ENCODE results near the gene PRR20G. TPM values are rescaled to one million over a fixed set of nuclear protein-coding genes. Genes with fewer than 3 reads are reported as not detected.

Gene PRR20G
- total and polyA plus RNA-seq, 2 donors (not counting 3 experiments of a cell fraction or from before 2014, with no cell fraction given) = not detected

DNA sequence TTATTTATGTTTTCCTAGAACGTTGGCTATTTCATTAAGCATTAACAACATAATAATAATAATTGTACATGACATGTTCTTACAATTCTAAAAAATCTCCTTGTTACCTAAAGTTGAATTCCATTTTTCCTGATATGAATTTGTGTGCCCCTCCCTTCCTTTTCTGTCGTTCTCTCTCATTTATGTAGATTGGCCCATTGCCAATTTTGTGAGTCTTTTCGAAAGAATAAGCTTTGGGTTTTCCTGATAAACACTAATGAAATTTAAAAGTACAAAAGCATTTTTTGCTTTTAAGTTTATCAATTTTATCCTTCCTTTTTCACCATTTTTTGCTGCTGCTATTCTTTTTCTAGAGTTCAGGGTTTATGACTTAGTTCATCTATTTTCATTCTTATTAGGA is 50.0 kb downstream of the PRR20G start:
- no peak for TF ChIP-seq EZH2 (IDR thresholded peaks at IDR 0.05; ENCODE audit: borderline replicate concordance, low read depth, low read length, severe bottlenecking)
- TF ChIP-seq, protein P1, sequence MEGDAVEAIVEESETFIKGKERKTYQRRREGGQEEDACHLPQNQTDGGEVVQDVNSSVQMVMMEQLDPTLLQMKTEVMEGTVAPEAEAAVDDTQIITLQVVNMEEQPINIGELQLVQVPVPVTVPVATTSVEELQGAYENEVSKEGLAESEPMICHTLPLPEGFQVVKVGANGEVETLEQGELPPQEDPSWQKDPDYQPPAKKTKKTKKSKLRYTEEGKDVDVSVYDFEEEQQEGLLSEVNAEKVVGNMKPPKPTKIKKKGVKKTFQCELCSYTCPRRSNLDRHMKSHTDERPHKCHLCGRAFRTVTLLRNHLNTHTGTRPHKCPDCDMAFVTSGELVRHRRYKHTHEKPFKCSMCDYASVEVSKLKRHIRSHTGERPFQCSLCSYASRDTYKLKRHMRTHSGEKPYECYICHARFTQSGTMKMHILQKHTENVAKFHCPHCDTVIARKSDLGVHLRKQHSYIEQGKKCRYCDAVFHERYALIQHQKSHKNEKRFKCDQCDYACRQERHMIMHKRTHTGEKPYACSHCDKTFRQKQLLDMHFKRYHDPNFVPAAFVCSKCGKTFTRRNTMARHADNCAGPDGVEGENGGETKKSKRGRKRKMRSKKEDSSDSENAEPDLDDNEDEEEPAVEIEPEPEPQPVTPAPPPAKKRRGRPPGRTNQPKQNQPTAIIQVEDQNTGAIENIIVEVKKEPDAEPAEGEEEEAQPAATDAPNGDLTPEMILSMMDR (IDR thresholded peaks at IDR 0.05; ENCODE audit: extremely low read depth in 1 of 2, insufficient read depth in 1 of 2, low read depth in 1 of 2, low read length in 2 of 2) = no peak
- TF ChIP-seq GATA2 (IDR thresholded peaks at IDR 0.05; ENCODE audit: insufficient read depth, insufficient read length, low read depth, low read length) = no peak
- TF ChIP-seq JUN (IDR thresholded peaks at IDR 0.05; ENCODE audit: borderline replicate concordance, insufficient read depth, insufficient read length, low read depth) = no peak
- no peak for TF ChIP-seq POLR2A (IDR thresholded peaks at IDR 0.05; ENCODE audit: low read depth, low read length)
- TF ChIP-seq MYC (IDR thresholded peaks at IDR 0.05; ENCODE audit: low read depth, low read length) = no peak
- no peak for TF ChIP-seq POLR2AphosphoS5 (IDR thresholded peaks at IDR 0.05; ENCODE audit: insufficient read depth, low read depth, low read length)
- TF ChIP-seq, protein P2, sequence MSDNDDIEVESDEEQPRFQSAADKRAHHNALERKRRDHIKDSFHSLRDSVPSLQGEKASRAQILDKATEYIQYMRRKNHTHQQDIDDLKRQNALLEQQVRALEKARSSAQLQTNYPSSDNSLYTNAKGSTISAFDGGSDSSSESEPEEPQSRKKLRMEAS (IDR thresholded peaks at IDR 0.05; ENCODE audit: insufficient read depth, insufficient read length) = no peak
- TF ChIP-seq FOS (IDR thresholded peaks at IDR 0.05; ENCODE audit: borderline replicate concordance, insufficient read depth, low read length) = no peak
- H3K9ac ChIP-seq (replicated peaks; ENCODE audit: extremely low read depth, insufficient read depth, low read length) = no peak overlapping the region
- ChIA-PET CTCF (no interaction called here), POLR2A (no interaction called here)
- DNase-seq (ENCODE audit: low read depth, low spot score) (no peak), FAIRE-seq (no peak)
- no peak overlapping the region for H3K4me3 ChIP-seq (replicated peaks in 1 of 3; ENCODE audit: insufficient read depth in 1 of 3, low read depth in 1 of 3, low read length in 3 of 3)
- no peaks in the 10 kb centered on the region for H3K36me3 ChIP-seq (ENCODE audit: control insufficient read depth in 2 of 2, extremely low read depth in 1 of 2, insufficient read depth in 2 of 2, low read length in 2 of 2)
- no peaks in the 10 kb centered on the region for H3K9me1 ChIP-seq (replicated peaks; ENCODE audit: control insufficient read depth, extremely low read depth, insufficient read depth, low read length)
- no TSS peak for BruUV-seq (replicated peaks)
- dilution Hi-C loops (cut with MboI; ENCODE audit: extremely low pct_ligation_motif_present, low sequenced_read_pairs) = no loop called here
- H2AFZ ChIP-seq (ENCODE audit: low read depth, low read length) = no peak overlapping the region
- H3K79me2 ChIP-seq (ENCODE audit: control insufficient read depth, insufficient read depth, low read length) = no peaks in the 10 kb centered on the region
- no peaks in the 10 kb centered on the region for H3K27me3 ChIP-seq (ENCODE audit: control insufficient read depth in 2 of 2, insufficient read depth in 2 of 2, low read length in 2 of 2)
- no peaks in the 10 kb centered on the region for H3K9me3 ChIP-seq (replicated peaks; ENCODE audit: control insufficient read depth, insufficient read depth, low read length)
- no peak overlapping the region for H3K27ac ChIP-seq (ENCODE audit: insufficient read depth, low read depth, low read length)
- H3K4me1 ChIP-seq (ENCODE audit: control insufficient read depth, extremely low read depth, insufficient read depth, low read length) = no peaks in the 10 kb centered on the region
- intact Hi-C loops (cut with micrococcal nuclease) = no loop called here
- no peak overlapping the region for H3K4me2 ChIP-seq (ENCODE audit: insufficient read depth, low read length)
- no peaks in the 10 kb centered on the region for H4K20me1 ChIP-seq (replicated peaks; ENCODE audit: control insufficient read depth, extremely low read depth, insufficient read depth, low read length)
